C4-2B (cell line): ENCODE data around the gene FUBP3.

Experiments
- ZFX ChIP-seq: fragments of 450-650 bp; IDR thresholded peaks from 2 replicates; pipeline ENCODE4 v1.6.1; 2017
- TF ChIP-seq, protein P1 (sequence below): fragments of 450-650 bp; conservative IDR thresholded peaks from 2 replicates; pipeline ENCODE4 v1.5.1; 2017; ENCODE audit warnings: mild to moderate bottlenecking

DNA sequence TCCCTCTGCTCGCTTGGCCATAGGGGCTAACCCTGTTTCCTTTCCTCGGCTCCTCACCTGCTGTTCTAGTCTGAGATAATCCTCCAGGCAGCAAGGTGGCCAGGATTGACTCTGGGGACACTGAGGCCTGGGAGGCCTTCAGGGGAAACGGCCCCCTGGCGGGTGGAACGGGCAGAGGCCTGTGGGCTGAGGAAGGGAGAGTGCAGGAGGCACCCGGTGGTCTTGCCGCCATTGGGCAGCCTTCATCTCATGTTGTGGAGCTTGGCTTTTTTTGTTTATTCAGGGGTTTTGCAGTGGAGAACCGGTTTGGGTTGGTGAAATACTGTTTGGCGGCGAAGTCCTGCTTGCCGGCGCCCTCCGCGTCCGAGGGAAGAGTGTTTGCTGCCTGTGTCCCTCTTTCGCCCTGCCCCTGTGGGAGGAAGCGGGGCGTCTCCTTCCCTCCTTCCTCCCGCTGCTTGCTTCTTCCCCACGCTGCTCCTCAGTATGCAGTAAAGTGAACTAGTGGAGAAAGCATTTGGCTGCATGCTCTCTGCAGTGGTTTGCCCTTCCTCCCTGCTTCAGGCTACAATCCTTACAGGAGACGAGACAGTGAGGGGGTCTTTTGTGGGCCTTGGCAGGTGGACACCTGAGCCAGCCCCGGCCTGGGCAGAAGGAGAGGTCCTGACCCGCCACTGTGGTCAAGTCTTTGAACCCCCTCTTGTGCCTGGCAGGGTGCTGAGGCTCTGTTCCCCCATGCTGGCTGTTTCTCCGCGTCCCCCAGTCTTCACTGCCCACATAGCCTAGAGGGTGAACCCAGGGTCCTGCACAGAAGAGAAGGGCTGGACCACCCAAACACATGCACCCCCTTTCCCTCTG lies 54.2 kb downstream of the FUBP3 start:
- TF ChIP-seq, protein P1, sequence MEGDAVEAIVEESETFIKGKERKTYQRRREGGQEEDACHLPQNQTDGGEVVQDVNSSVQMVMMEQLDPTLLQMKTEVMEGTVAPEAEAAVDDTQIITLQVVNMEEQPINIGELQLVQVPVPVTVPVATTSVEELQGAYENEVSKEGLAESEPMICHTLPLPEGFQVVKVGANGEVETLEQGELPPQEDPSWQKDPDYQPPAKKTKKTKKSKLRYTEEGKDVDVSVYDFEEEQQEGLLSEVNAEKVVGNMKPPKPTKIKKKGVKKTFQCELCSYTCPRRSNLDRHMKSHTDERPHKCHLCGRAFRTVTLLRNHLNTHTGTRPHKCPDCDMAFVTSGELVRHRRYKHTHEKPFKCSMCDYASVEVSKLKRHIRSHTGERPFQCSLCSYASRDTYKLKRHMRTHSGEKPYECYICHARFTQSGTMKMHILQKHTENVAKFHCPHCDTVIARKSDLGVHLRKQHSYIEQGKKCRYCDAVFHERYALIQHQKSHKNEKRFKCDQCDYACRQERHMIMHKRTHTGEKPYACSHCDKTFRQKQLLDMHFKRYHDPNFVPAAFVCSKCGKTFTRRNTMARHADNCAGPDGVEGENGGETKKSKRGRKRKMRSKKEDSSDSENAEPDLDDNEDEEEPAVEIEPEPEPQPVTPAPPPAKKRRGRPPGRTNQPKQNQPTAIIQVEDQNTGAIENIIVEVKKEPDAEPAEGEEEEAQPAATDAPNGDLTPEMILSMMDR: no peak
- no peak for TF ChIP-seq ZFX
